ENCODE results near the gene TIAM1.

The TIAM1 gene

DNA sequence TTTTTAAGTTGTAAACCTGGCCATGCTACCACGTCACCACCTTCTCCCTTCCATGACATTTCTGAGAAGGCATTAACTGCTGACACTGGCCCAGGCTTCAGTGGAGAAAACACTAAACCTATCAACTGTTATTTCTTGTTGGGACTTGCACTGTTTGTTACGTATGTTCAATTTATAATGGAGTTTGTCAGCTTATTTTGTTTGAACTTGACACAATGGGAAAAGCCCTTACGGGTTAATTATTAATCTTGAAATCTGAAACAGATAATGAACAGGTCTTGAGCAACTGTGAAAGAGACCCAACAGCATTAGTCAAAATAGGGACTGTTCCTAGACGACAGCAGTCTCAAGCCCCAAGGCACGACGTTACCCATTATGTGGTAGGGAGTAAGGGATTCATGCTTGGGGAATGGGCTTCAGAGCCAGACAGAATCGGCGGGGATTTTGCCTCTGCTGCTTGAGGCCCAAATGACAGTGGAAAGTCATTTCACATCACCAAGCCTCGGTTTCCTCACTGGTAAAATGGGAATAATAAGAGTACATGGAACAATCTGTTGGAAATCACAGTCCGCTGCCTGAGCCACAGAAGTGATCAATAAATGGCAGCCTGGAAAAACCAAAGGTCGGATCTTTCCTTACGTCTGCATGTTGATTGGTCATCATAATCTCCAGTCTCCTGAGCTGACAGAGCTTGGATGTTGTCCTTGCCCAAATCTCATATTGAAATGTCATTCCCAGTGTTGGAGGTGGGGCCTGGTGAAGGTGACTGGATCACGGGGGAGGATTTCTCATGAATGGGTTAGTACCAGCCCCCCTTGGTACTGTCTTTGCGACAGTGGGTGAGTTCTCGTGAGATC is 44.5 kb downstream of the TIAM1 start:
- TF ChIP-seq, protein P1, sequence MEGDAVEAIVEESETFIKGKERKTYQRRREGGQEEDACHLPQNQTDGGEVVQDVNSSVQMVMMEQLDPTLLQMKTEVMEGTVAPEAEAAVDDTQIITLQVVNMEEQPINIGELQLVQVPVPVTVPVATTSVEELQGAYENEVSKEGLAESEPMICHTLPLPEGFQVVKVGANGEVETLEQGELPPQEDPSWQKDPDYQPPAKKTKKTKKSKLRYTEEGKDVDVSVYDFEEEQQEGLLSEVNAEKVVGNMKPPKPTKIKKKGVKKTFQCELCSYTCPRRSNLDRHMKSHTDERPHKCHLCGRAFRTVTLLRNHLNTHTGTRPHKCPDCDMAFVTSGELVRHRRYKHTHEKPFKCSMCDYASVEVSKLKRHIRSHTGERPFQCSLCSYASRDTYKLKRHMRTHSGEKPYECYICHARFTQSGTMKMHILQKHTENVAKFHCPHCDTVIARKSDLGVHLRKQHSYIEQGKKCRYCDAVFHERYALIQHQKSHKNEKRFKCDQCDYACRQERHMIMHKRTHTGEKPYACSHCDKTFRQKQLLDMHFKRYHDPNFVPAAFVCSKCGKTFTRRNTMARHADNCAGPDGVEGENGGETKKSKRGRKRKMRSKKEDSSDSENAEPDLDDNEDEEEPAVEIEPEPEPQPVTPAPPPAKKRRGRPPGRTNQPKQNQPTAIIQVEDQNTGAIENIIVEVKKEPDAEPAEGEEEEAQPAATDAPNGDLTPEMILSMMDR (IDR thresholded peaks at IDR 0.05; ENCODE audit: insufficient read depth, low read length, missing control alignments) = no peak
- CTCF ChIA-PET = no interaction called here
- POLR2A ChIA-PET = no interaction called here

GRCh38 chr21:31298618-31299269 is 45.3 kb downstream of the TIAM1 start:
- TF ChIP-seq, protein P1 (IDR thresholded peaks at IDR 0.05; ENCODE audit: insufficient read depth, low read length, missing control alignments) = no peak
- DNase-seq (ENCODE audit: low read depth, low spot score) = no peak
- H3K4me3 ChIP-seq (ENCODE audit: low read depth, low read length) = no peak overlapping the region
- CTCF ChIA-PET = no interaction called here
- POLR2A ChIA-PET = no interaction called here

More for the DNA sequence above, 44.5 kb downstream of the TIAM1 start:
- DNase-seq (ENCODE audit: low read depth, low spot score) = no peak
- no peak overlapping the region for H3K4me3 ChIP-seq (ENCODE audit: low read depth, low read length)

- no peak overlapping the region for H3K4me3 ChIP-seq (ENCODE audit: low read depth, low read length)
- POLR2A ChIA-PET = no interaction called here
- CTCF ChIA-PET = no interaction called here
- no peak for DNase-seq (ENCODE audit: low read depth, low spot score)
- TF ChIP-seq, protein P1 (IDR thresholded peaks at IDR 0.05; ENCODE audit: insufficient read depth, low read length, missing control alignments) = no peak
These were observed 46.3 kb downstream of the TIAM1 start for GRCh38 chr21:31297806-31298205.

DNA sequence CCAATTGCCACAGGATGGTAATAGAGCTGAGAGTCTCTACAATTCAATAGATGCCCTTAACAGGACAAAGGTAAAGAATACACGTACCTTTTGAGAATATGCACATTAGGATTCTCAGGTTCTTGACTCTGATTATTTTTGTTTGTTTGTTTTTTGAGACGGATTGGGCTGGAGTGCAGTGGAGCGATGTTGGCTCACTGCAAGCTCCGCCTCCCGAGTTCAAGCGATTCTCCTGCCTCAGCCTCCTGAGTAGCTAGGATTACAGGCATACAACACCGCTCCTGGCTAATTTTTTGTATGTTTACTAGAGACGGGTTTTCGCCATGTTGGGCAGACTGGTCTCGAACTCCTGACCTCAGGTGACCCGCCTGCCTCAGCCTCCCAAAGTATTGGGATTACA is 48.4 kb downstream of the TIAM1 start:
- no peak overlapping the region for H3K4me3 ChIP-seq (ENCODE audit: low read depth, low read length)
- CTCF ChIA-PET = interaction anchor here (1.3 kb wide), 1 partner anchor 47 kb away, joined by 4 read pairs; no protein-coding TSS in a partner anchor
- TF ChIP-seq, protein P1 (IDR thresholded peaks at IDR 0.05; ENCODE audit: insufficient read depth, low read length, missing control alignments) = no peak
- DNase-seq (ENCODE audit: low read depth, low spot score) = no peak
- POLR2A ChIA-PET = no interaction called here

DNA sequence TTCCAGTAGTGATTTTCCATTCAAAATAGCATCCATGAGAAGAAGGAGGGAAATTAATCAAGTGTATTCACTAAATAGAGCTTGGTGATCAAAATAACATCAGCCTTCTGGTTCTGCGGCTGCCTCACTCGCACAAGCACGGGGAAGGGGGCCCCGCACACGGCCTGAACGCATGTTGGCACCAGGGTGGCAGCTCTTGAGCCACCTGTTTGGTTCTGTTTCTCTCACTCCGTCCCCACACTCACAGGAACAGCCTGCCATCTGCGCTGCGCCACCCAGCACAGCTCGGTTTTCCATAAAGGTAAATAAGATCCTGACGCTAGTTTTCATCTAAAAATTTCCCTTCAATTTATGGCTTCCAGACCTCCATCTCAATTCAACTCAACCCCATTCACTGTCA is 49.4 kb downstream of the TIAM1 start:
- DNase-seq (ENCODE audit: low read depth, low spot score) = no peak
- TF ChIP-seq, protein P1 (IDR thresholded peaks at IDR 0.05; ENCODE audit: insufficient read depth, low read length, missing control alignments) = no peak
- ChIA-PET POLR2A (interaction anchor here (1.9 kb wide), 1 partner anchor 12 kb away, joined by 10 read pairs; no protein-coding TSS in a partner anchor), CTCF (interaction anchor here (1.3 to 1.6 kb wide), 2 partner anchors 10 to 48 kb away, joined by 4 to 7 read pairs; no protein-coding TSS in a partner anchor)
- H3K4me3 ChIP-seq (ENCODE audit: low read depth, low read length) = no peak overlapping the region

- peak; percentile 88 for DNase-seq (ENCODE audit: low read depth, low spot score)
- ChIA-PET CTCF (interaction anchor here (0.9 to 1.6 kb wide), 2 partner anchors 9 to 287 kb away, joined by 3 to 7 read pairs; no protein-coding TSS in a partner anchor), POLR2A (interaction anchor here (0.8 to 1.9 kb wide), 2 partner anchors 10 to 12 kb away, joined by 3 to 10 read pairs; no protein-coding TSS in a partner anchor)
- TF ChIP-seq, protein P1 (IDR thresholded peaks at IDR 0.05; ENCODE audit: insufficient read depth, low read length, missing control alignments) = no peak
- no peak overlapping the region for H3K4me3 ChIP-seq (ENCODE audit: low read depth, low read length)
These were observed 50.1 kb downstream of the TIAM1 start for GRCh38 chr21:31293986-31294385.

All from AG04449 (cell line).